ENCODE results near the gene MRM2.

Gene MRM2

GRCh38 chr7:2241580-2242540, at the start of gene MRM2, which contains the start of gene NUDT1:
Gene MRM2, minus strand, starts transcription at chr7:2242205. Its CDS starts 36 bp downstream, at chr7:2242169.
Gene NUDT1, plus strand, starts transcription at chr7:2242226. Its CDS starts 2,349 bp downstream, at chr7:2244575.
- no peaks in the 10 kb centered on the region for H3K9me3 ChIP-seq (ENCODE audit: control insufficient read depth, insufficient read depth, low read depth, low read length)
- POLR2A ChIA-PET = interaction anchor here (0.7 to 3.3 kb wide), 7 partner anchors 9 to 146 kb away, joined by 3 to 25 read pairs (median 4); partner anchors contain the start of gene MAD1L1
- TF ChIP-seq ZNF621 (tag by site-specific recombination; IDR thresholded peaks at IDR 0.05) (no peak), ZNF140 (tag by site-specific recombination; IDR thresholded peaks at IDR 0.05) (no peak), ZNF132 (tag by site-specific recombination; IDR thresholded peaks at IDR 0.05; ENCODE audit: borderline replicate concordance) (no peak), GLI4 (tag by site-specific recombination; IDR thresholded peaks at IDR 0.05) (no peak), ZFP69B (tag by site-specific recombination; IDR thresholded peaks at IDR 0.05) (no peak), ZNF280D (tag by site-specific recombination; IDR thresholded peaks at IDR 0.05) (no peak), TRIM28 (IDR thresholded peaks at IDR 0.05; ENCODE audit: borderline replicate concordance, low read length) (no peak), ZNF37A (tag by site-specific recombination; IDR thresholded peaks at IDR 0.05) (no peak), REPIN1 (tag by site-specific recombination; IDR thresholded peaks at IDR 0.05; ENCODE audit: low read depth) (no peak), ATF2 (tag by site-specific recombination; IDR thresholded peaks at IDR 0.05; ENCODE audit: low read depth) (no peak), ZNF692 (tag by site-specific recombination; IDR thresholded peaks at IDR 0.05) (peak; percentile 13; the same call in 1 of the 2 replicates), GFI1B (tag by site-specific recombination; IDR thresholded peaks at IDR 0.05) (no peak), ZNF391 (tag by site-specific recombination; IDR thresholded peaks at IDR 0.05; ENCODE audit: borderline replicate concordance, low read depth) (peak; percentile 44; the same call in 1 of the 2 replicates), KLF9 (tag by site-specific recombination; IDR thresholded peaks at IDR 0.05; ENCODE audit: low read depth) (peak; percentile 85), HOXA7 (CRISPR knock-in tag; IDR thresholded peaks at IDR 0.05; ENCODE audit: borderline replicate concordance) (no peak), INSM2 (tag by site-specific recombination; IDR thresholded peaks at IDR 0.05) (peak; percentile 65; the same call in 1 of the 2 replicates), ZBTB11 (tag by site-specific recombination; conservative IDR thresholded peaks at IDR 0.05; ENCODE audit: low read depth) (peak; percentile 93), ZNF2 (tag by site-specific recombination; IDR thresholded peaks at IDR 0.05) (no peak), ZNF155 (tag by site-specific recombination; IDR thresholded peaks at IDR 0.05) (no peak), ZNF449 (tag by site-specific recombination; IDR thresholded peaks at IDR 0.05) (peak; percentile 75), SP2 (tag by site-specific recombination; IDR thresholded peaks at IDR 0.05) (peak; percentile 86), ZNF837 (tag by site-specific recombination; IDR thresholded peaks at IDR 0.05) (no peak), TCF7L2 (IDR thresholded peaks at IDR 0.05; ENCODE audit: borderline replicate concordance, low read depth, low read length) (no peak), HOXC10 (CRISPR knock-in tag; IDR thresholded peaks at IDR 0.05) (no peak)

More at GRCh38 chr7:2241580-2242540, at the start of gene MRM2, which contains the start of gene NUDT1:
- CTCF ChIA-PET = interaction anchor here (0.6 to 2.6 kb wide), 3 partner anchors 10 to 106 kb away, joined by 3 to 7 read pairs (median 4); partner anchors contain the start of gene MAD1L1
- Histone ChIP-seq H3K36me3 (ENCODE audit: control insufficient read depth in 2 of 2, insufficient read depth in 1 of 2, low read length in 2 of 2) (peaks cover 31 to 33% of the 10 kb centered on the region in 2 experiments; a peak in 2 of 3 replicates), H3K4me1 (ENCODE audit: control insufficient read depth, insufficient read depth, low read length) (peaks cover 8% of the 10 kb centered on the region; the same call in 1 of the 2 replicates), H3K27ac (ENCODE audit: extremely low read depth, low read depth, low read length) (peak within 1 kb of the TSS; percentile 77), H3K4me3 (ENCODE audit: low read depth, low read length) (peak within 1 kb of the TSS; percentile 99)
